Brain pericyte (primary cell): Measurements from ENCODE around the gene SLC1A2.

Experiments
- DNase-seq: peaks from one replicate; pipeline ENCODE4 v3.0.0-alpha.2; 2012; ENCODE audit warnings: low read depth, low spot score

Gene SLC1A2

DNA sequence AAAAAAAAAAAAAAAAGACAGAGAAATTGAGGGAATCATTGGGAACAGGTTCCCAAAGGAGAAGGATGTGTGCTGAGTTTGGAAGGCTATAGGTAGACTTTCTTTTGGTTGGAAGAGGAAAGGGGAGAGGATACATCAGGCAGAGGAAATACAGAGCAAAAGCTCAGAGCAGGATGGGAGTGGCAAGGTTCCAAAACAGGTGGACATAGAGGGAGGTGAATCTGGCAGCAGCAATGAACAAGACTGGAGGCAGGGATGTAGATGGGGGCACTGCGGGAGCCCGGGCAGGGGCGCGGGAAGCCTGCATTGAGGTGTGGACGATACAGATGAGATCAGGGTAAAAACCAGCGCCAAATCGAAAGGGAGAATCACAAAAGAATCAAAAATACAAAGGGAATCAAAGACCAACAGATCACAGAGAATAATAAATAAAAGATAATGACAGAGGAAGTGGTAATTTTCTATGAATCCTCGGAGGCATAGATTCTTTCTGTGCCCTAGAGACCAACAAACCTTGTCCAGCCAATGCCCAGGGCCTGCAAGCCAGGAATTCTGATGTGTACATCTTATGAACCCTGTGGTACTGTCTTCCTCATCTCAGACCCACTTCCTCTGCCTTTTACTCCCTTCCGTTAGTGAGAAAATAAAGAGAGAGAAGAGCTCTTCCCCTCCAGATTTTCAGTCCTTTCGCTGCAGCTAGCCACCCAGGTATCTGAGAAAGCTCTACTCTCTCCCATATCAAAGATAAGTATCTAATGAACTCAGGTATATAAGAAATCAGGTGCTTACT is 70.3 kb downstream of the SLC1A2 start:
- DNase-seq = no peak

DNA sequence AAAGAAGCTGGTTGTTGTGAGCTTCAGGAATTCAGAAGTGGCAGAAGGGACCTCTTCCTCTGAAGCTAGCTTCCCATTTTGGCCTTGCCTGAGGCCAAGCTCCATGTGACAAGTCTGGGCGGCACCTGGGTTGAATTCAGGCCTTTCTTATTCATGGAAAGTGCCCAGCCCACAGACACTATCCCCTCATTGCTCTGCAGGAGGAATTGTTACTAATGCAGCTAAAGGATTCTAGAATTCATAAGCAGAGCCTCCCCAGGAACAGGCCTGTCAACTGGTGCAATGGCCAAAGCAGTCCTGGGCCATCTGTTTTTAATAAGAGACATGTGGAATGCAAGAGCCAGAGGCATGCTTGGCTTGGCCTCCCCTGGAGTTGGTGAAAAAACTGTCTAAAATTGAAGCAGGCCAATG is 71.4 kb downstream of the SLC1A2 start:
- DNase-seq = no peak

DNA sequence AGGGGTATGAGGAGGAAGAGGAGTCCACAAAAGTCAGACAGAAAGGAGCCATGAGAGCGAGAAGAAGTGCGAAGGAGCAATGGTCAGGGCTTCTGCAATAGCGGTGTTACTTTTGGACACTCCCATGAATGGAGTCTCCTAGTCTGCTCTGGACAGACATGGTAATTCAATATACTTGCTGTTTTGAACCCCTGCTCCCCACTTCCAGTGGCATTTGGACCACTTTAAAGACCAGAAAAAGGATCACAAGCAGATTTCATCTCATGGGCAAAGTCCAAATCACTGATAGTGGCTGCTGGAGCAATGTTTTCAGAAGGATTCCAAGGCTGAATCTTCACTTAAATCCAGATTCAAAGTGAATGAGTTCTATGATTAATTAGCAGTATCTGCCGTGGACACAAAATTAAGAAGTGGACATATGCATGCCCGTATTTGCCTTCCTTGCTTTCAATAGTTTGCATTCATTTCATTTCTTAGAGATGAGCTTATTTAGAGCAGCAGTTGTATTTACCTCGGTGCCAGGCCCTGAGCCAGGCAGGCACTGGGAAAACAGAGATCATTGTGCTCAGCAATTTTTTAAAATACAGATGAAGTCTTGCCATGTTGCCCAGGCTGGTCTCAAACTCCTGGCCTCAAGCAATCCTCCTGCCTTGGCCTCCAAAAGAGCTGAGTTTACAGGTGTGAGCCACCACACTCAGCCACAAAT is 72.0 kb downstream of the SLC1A2 start:
- no peak for DNase-seq

DNA sequence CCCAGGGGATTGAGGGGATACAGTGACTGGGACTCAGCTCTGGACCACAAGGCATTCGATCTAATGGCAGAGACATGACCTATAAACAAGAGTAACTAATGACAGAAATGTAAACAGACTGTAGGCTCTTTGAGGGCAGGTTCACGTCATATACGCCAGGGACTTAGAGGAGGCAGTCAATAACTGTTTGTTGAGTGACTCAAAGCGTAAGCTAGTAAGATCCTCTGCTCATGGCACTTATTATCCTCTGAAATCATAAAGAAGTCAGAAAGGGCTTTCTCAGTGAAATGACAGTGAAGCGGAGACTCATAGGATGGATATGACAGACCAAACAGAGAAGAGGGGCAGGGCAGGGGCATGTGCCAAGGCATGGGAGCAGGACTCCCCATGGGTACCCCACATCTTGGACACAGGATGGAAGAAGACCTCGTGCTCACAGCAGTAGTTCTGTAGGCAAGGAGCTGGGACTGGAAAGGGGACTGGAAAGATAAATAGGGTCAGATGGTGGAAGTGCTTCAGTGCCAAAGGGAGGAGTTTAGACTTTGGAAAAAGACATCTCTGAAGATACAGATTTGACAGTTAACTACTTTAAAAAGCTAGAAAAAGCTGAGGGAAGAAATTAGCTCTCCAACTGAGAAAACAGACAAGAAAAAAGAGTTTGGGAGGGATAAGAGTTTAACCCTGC is 72.7 kb downstream of the SLC1A2 start:
- no peak for DNase-seq

DNA sequence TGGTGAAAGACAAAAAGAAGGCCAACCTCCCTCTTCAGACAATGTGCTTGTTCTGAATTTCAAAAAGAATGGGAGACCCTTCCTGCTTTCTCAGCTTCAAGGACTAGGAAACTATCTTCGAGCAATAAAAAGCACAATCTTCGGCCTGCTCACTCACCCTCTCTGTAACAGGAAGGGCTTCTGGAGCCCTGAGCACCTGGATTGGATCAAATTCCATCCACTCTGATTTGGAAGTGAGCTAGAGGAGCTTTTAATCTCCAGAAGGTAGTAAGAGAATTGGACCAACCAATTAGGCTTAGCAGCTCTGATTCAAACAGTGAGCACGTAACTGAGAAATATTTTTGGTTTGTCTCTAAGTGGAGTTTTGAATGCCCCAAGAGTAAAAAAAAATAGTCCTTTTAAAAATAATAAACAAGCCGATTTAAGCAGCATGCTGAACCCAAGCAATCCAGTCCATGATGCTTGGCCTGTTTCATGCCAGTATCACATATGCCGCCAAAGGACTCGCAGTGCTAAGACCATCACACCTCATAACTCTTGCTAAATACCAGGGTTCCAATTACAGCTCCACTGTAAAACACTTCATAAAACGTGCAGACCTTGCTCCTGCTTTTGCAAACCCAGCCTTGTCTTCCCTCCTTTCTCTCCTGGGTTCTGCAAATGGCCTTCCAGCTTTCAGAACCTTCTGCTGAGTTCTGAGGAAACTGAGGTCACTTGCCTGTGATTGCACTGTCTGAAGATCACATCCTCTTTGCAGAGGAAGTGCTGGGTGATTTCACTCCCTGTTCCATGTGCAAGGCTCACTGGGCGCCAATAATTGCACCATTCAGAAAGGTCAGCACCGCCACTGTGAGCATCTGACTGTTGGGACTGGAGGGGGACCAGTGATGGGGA is 74.4 kb downstream of the SLC1A2 start:
- no peak for DNase-seq

DNA sequence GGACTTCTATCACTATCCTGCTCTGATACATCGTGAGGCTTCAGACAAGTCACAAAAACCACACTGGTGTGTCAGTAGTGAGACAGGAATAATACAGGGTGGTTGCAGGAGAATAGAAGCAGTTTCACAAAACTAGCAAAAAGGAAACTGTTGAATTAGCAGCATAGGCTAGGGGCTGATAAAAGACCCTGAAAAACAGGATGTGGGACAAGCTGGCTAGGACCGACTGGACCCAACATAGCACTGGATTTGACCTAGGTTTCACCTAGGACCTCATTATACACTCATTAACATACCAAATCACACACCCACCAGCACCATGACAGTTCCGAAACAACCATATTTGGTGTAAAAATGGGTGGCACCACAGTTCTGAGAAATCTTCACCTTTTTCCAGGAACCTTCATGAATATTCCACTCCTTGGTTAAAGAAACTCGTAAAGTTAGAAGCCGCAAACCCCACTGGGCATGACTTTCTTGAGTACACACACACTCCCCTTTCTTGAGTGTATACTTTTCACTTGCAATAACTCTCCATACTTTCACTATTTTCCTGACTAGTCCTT is 76.2 kb downstream of the SLC1A2 start:
- no peak for DNase-seq

DNA sequence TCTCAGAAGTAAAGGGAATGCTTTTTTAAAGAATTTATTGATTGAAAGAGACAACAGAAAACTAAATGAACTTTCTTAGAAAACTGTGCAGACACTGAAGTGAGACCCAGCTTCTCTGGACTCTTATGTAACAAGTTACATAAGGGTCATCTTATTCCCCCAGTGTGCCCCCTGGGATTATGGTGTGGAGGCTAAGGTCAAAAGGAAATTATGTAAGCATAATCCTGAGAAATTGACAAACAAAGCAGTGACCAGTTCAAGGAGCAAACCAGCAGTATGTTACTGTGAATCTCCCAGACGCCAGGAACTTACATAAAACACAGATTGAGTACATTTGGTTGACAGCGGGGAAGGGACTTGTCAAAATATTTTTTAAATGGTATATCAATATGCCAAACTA is 78.6 kb downstream of the SLC1A2 start:
- no peak for DNase-seq

DNA sequence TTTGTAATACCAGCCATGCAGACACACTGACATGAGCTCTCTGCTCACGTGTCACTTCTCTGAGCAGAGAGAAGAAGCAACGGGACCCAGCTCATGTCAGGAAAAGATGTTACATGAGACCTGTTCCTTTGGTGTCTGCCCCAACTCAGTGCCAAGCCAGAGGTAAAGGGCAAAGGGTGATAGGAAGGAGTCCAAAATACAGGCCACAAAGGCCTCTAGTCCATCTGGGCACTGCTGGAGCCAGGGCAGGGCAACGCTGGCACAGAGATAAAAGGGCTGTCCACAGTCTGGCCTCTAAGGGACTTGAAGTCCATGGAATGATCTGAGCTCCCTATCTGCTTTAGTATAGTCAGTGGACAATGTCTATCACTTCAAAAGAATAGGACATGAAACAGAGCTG is 79.3 kb downstream of the SLC1A2 start:
- DNase-seq = no peak

DNA sequence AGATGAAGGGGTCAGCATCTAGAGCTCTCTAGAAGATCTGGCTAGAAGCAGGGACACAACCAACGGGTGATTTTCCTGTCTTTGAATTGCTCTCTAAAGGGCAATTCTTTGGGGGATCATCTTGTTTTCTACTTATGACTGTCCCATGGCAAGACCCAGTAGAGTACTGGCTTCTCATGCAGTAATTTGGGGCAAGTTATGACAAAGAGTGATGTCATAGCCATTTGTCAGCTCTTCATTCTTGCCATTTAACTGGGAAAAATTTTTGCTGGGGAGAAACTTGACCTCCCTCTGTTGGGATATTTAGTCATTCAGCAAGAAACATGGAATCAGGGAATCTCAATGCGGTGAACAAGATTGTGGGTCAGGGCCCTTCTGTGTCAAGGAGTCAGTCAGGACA is 80.4 kb downstream of the SLC1A2 start:
- DNase-seq = no peak

DNA sequence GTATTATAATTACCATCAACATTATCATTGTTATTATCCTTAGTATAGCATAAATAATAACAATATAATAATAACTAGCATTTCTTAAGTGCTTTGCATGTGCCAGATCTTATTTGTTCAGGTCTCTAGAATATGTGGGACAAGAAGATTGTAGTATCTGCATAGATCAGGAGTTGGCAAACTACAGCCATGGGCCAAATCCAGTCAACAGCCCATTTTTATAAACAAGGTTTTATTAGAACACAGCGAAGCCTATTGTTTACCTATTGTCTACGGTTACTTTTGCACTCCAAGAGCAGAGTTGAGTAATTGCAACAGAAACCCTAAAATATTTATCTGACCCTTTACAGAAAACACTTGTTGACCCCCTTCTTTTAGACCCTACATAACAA is 81.4 kb downstream of the SLC1A2 start:
- no peak for DNase-seq

DNA sequence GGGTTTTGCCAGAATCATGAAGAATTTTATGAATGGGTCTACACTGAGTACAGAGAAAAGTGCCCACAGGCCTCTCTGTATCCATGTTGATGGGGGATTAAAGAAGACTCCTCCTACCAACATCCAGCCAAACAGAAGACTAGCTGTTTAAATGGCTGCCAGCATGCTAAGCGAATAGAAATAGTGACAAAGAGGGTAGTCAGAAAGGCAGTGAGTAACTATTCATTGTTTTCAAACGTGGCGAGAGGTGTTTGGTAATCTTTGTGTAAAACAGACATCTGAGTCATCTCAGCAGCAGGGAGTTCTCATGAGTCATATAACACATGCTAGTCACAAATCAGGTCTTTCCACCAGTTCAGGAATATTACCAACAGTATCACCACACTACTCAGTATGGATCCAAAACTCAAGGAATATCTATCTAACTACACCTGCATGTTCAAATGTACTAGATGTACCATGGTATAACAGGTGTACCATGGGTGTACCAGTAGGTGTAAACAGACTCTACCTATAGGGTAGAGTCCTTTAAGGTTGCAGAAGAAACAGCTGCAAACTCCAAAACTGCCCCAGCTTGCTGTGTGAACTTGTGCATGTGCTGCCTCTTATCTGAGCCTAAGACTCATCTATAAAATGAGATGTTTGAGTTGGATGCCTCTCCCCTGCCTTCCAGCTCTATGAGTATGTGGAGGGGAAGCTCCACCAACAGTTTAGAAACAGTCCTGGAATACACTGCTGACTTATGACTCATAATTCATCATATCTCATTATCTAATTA is 82.0 kb downstream of the SLC1A2 start:
- DNase-seq = peak; percentile 86

DNA sequence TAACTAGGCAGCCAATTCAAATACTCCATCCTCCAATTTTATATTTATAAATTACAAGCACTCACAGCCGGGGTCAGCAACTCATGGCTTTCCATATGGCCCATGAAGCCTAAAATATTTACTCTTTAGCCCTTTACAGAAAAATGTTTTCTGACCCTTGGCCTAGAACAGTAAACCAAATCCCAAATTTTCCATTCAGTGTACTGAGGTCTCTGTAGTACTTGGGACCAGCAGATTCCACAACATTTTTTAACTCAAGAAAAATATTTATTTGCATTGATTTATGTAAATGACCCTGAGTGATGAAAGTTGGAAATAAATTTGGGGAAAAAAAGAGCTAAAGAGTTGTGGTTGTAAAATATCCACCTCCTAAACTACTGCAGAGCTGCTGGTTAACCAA is 82.6 kb downstream of the SLC1A2 start:
- no peak for DNase-seq

DNA sequence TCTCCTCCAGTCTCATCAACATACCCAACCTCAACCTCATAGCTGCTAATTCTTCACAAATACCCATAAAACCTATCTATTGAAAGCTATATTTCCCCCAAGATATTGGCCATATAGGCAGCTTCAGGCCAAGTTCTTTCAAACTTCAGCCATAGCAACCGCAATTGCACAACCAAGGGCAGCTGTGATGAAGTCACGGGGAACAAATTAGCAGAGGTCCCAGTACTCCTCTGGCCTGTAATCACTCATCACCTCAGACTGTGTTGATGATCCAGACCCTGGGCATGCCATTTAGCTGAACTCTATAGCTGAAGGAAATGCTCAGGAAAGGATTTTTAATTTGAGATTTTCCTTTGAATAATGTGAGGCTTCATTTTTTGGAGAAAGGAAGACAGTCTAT is 84.1 kb downstream of the SLC1A2 start:
- no peak for DNase-seq

DNA sequence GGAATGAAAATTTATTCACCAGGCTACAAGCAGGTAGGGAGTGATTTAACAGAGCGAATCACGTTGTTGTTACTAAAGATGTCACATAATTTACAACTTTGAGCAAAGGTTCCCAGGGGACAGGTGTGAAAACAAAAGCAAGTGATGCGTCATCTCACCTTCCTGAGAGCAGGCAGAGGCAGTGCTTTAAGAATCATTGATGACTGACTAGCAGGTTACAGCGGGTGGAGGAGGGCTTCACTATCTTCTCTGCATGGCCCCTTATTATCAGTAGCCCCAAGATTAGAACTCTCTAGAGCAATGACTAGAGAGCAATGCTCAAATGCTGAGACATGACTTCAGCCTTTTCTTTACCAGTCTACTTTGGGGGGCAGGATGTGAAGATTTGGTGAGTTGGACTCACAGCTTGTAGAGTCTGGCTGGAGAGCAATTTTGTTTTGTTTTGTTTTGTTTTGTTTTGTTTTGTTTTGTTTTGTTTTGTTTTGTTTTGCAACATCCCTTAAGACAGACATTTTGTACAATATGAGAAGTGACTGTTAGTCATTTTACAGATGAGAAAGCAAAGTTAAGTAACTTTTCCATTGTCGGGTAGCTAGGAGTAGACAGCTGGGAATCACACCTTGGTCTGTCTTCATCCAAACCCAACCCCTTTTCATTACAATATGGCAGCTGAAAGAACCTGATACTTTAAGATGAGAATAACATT is 84.8 kb downstream of the SLC1A2 start:
- no peak for DNase-seq

DNA sequence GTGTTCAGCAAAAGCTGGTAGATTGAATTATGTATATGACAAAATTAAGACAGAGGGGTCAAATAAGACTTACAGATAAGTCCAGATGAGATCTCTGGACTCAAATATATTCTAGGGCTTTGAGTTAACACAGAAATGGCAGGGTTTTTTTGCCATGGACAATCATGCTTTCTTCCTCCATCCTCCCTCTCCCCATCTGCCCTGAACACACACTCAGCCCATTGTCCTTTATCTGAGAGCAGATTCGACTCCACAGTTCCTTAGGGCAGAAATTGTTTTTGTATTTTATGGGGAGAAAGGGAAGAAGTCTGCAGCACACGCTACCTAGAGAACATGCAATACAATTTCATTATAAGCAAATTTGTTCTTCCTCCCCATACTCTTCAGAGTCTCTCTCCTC is 86.8 kb downstream of the SLC1A2 start:
- DNase-seq = no peak

DNA sequence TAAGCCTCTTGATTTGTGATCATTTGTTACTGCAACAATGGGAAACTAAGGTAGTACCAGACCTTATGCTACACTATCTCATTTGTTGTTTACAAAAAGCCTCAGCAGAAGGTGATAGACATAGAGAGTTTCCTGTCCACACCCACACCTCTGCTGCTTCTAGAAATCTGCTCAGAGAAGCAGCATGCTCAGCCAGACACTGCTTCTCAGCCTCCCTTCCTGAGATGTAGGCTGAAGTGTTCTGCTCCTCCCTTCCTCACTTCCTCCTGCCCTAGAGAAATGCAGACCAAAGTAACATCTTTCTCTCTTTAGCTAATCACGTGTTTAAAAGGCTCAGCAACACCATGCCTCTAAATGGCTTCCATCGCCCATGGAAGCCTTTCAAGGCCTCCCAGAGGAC is 88.4 kb downstream of the SLC1A2 start:
- no peak for DNase-seq

DNA sequence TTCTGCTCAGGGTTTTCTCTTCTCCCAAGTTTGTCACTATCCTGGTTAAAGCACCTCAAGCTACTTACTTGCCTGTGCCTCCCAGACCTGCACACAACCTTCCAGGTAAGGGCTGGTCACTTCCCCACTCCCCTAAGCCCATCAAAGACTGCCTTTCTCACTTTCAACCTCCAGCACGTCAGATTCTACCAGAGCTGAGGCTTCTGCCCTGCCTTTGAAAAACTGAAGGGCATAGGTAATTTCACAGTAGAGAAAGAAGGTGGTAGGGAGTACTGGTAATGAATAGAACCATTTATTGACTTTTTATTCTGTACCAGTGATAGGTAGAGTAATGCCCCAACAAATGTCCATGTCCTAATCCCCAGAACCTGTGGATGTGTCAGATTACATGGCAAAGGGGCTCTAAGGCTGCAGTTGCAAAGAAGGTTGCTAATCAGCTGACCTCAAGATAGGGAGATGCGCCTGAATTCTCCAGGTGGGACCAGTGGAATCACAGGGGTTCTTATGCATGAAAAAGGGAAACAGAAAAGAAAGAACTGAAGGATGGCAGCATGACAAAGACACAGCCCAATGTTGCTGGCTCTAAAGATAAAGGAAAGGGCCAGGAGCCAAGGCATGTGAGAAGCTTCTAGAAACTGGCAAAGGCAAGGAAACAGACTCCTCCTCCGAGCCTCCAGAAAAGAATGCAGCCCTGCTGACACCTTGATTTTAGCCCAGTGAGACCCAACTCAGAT is 89.0 kb downstream of the SLC1A2 start:
- no peak for DNase-seq

DNA sequence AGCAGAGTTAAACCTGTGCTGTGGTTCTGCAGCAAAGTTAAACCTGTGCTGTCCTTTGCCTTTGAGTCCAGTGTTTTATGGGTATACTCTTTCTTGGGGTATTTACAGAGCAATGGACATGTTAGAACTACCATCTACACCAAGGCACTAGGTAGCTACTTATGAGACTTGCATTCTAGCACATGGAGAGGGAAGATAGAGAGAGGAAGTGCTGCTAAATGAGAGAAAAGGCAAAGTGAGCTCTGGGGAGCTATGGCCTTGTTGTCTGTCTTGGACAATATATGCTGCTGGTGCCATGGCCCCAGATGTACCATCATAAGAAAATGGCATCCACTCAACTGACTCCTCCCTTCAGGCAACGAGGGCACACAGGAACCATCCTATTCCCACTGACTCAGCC is 91.5 kb downstream of the SLC1A2 start:
- no peak for DNase-seq

DNA sequence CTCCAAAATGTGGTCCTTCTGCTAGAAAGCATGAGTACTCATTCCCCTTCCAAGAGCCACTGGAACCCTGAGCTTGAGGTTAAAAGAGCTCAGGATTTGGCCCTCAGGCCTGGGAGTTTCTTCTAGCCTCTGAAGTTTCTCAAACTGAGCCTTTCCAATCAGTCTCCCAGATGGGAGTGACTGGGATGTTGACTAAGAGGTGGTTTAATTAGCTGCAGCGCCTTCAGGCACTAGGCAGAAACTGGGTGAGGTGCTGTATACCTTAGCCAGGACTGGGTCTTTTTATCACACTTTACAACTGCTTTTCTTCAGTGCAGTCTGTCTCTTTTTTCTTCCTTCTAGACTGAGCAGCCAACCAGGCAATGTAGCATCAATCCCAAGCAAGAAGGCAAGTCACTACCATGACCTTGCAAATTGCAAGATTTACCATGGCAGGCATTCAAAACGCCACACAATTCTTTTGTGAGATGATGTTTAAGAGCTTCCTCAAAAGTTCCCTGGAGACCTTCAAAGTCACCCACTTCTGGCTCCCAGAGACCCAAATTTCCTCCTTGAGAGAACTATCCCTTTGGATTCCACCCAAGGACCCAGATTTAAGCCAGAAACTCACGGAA is 93.0 kb downstream of the SLC1A2 start:
- DNase-seq = no peak
